Right forelimb (tissue), 1 donor: ENCODE measurements around the gene SERP1.
"Not testable (repeated sequence)": the region's sequence is repeated elsewhere in the genome, so short reads cannot be mapped to it uniquely, and the experiment has no call there.

Source experiments
- DNase-seq: peaks from one replicate; pipeline ENCODE4 v3.0.0-alpha.2; 2018

The SERP1 gene

DNA sequence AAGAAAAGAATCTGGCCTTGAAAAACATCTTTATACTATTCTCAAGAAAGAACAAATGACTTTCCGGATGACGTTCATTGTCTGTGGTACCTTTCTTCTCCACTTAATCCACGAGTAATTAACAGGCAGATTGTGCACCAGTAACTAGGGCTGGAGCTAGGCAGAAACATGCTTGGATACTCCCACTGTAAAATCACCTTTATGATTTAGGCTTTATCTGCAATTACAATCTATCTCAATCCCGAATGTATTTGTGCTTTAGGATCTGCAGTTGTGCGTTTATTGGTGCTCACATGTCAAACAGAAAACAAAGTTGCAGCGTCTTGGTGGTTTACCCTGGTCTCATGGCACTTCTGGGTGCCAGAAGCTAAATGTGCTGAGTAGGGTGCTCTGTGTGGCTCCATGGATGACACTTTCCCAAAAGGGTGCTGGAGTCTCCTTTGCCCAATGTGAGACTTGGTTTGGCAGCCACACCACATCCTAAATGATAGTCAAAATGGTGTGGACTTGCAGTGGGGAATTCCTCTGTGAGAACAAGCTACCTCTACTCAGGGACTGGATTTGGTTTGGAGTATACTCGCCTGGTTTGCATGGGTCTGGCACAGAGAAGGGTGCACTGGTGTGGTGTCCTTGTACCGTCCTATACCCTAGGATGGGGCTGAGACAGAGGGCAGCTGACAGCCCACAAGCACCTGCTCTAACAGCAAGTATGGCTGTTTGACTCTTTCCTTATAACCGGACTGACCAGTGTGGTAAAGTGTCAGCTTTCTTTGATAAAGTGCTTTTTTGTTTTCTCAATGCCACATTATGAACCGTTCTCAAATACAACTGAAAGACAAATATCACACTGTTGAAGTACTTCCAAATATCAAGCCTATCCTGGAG is 7.7 kb downstream of the SERP1 start:
- no peak for DNase-seq

DNA sequence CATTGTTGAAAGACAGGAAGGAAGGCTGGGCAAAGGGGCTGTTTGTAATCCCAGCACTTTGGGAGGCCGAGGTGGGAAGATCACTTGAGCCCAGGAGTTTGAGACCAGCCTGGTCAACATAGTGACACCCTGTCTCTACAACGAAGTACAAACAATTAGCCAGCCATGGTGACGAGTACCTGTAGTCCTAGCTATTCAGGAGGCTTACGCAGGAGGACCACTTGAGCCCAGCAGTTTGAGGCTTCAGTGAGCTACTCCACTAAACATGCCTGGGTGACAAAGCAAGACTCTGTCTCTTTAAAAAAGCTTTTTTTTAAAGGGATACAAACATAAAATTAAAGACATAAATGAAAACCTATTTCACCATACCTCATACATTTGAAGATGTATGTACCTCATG is 11.1 kb downstream of the SERP1 start:
- DNase-seq: no peak

DNA sequence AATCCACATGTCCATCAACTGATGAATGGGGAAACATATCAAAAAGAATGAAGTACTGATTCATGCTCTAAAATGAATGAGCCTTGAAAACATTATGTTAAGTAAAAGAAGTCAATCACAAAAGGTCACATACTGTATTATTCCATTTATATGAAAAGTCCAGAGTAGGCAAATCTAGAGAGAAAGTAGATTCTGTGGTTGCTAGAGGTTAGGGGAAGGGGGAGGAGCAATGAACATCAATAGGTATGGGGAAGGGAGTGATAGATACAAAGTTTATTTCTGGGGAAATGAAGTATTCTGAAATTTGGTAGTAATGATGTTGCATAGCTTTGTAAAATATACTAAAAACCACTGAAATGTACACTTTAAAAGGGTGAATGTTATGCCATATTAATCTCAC is 14.5 kb downstream of the SERP1 start:
- no peak for DNase-seq

- no peak for DNase-seq
These were observed 17.9 kb downstream of the SERP1 start for GRCh38 chr3:150528354-150528797.

- DNase-seq: no peak
These were observed 18.6 kb downstream of the SERP1 start for GRCh38 chr3:150527464-150528255.

DNA sequence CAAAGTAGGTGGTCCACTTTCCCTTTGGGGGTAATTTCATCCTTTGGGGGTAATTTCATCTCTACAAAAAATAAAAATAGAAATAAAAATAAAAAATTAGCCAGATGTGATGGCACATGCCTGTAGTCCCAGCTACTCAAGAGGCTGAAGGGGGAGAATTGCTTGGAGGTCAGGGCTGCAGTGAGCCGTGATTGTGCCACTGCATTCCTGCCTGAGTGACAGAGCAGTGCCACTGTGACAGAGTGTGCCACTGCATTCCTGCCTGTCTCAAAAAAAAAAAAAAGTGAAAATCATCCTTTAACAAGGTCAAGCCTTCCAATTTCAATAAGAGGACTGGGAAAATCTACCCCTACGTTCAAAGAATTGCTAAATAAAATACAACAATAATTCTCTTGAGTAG is 22.8 kb downstream of the SERP1 start:
- DNase-seq: no peak

GRCh38 chr3:150521463-150521862 is 24.8 kb downstream of the SERP1 start:
- no peak for DNase-seq

GRCh38 chr3:150520408-150520807 is 25.9 kb downstream of the SERP1 start:
- DNase-seq: no peak

DNA sequence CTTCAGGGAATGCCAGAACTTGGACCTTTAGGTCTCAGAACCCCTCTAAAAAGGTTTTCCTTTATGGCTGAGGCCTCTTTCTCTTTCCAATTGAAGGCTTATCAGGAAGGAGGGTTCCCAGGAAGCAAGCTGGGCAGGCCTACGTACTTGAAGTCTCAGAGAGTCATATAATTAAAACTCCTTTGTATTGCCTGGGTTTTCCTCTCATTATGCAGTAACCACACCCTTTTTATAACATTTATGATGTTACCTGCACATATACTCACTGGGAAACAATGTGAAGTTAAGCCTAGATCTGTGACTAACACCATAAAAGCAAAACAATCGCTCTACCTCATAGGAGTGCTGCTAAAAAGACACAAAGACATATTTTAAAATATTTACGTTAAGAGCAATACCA is 27.3 kb downstream of the SERP1 start:
- DNase-seq: no peak

- no peak for DNase-seq
These were observed 31.1 kb downstream of the SERP1 start for GRCh38 chr3:150515210-150515609.

- DNase-seq: no peak
These were observed 35.0 kb downstream of the SERP1 start for GRCh38 chr3:150511122-150511821.

DNA sequence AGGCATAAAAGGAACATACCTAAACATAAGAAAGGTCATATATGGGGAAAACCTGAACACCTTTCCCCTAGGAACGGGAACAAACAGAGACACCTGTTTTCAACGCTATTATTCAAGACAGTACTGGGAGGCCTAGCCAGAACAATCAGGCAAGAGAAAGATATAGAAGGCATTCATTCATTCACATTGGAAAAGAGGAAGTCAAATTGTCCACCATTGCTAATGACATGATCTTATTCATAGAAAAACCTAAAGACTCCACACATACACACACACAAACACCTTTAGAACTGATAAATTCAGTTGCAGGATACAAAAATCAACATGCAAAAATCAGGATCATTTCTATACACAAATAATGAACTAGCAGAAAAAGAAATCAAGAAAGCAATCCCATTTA is 36.5 kb downstream of the SERP1 start:
- no peak for DNase-seq

- no peak for DNase-seq
These were observed 37.9 kb downstream of the SERP1 start for GRCh38 chr3:150508401-150508800.

- DNase-seq: no peak
These were observed 41.8 kb downstream of the SERP1 start for GRCh38 chr3:150504483-150504882.

GRCh38 chr3:150503402-150504099 is 42.7 kb downstream of the SERP1 start:
- no peak for DNase-seq

DNA sequence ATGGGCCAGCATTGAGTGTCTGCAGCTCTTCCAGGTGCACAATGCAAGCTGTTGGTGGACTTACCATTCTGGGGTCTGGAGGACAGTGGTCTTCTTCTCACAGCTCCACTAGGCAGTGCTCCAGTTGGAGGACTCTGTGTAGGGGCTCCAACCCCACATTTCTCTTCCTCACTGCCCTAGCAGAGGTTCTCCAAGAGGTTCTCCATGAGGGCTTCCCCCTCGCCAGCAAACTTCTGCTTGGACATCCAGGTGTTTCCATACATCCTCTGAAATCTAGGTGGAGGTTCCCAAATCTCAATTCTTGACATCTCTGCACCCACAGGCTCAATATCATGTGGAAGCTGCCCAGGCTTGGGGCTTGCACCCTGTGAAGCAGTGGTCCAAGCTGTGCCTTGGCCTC is 45.3 kb downstream of the SERP1 start:
- DNase-seq: not testable (repeated sequence)

- DNase-seq: no peak
These were observed 48.3 kb downstream of the SERP1 start for GRCh38 chr3:150497956-150498355.

DNA sequence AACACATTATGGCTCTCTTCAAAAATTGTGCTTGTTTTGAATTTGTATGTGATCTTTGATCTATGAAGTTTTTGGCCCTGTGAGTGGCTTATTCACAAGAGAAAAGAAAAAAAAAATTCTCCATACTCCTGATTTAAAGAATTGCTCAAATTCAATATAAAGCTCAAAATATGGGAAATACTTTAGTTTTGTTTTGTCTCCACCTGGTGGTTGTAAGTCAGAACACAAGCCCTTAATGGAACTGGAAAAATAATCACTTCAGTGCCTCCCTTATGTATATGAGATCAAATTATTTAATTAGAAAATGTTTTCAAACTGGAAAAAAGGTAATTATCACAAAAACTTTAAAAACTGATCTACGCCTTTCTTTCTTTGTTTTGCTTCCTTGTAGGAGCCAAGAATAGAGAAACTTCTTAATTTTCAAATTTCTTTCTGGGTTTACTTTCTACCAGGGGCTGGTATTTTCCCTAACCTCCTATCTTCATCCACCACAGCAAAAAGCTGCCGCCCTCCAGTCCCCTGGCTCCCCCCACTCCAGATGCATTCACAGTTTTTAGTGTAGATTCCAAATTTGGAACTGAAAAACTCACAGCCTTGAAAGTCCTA is 50.6 kb downstream of the SERP1 start:
- DNase-seq: no peak

DNA sequence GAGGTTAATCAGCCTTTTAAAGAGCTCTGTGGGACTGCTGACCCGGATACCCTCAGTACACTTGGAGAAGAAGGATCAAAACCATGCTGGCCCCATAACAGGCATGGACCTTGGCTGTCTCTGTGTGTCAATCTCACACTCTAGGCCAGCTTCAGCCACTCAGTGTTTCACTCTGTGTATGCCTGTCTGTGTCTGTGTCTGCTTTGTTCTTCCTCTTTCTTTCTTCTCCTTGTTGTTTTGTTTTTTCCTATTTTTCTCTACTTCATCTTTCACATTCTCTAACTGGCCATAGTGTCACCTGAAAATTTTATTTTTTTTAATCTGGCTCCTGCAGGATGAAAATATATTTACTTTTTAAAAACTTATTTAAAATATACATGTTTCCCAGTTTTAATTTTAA is 51.1 kb downstream of the SERP1 start:
- DNase-seq: no peak

DNA sequence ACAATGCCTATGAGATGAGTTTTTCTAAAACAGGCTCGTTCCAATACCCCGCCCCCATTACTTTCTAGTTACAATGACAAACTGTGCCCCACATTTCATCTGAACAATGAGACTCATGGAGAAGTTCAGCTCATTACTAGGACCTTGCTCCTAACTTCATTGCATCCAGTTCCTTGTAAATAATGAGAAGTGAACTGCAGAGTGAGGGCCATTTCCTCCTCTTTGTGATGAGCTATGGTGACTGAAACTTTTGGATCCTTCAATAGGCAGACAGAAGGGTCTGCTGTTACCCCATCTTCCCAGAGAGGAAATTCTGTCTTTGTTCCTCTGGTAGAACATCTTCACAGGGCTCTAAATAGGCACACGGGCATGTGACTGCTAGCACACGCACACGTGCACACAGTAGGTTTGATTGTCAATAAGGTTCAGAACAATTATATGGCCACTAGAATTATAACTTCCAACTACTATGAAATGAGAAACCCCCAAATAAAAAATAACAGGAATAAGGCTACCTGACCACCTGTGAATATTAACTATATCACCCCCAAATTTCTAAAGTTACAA is 51.8 kb downstream of the SERP1 start:
- DNase-seq: no peak
